Smooth muscle cell of trachea (primary cell): ENCODE data around the gene OR10A7. TPM values are rescaled to one million over a fixed set of nuclear protein-coding genes. Genes with fewer than 3 reads are reported as not detected.

ENCODE experiments used
- total RNA-seq: library from RNA; depleted of rRNA; stranded (reverse); fragments of >200 nt; gene quantifications from 2 replicates; pipeline ENCODE4 v1.2.1, GENCODE V29; 2014

Gene OR10A7
- total RNA-seq, result not detected in 2 replicates

GRCh38 chr12:55220725-55221124, at the start of gene OR10A7:
Gene OR10A7, plus strand, starts transcription at chr12:55221025. Its CDS starts 0 bp downstream, at chr12:55221025.

GRCh38 chr12:55244309-55244708, 23.5 kb downstream of the OR10A7 start, which contains the start of gene OR6C74:
Gene OR6C74, plus strand, starts transcription at chr12:55244609. Its CDS starts 2,679 bp downstream, at chr12:55247288.

Other genes starting within 250 kb of the OR10A7 start
- not detected in 2 replicates for gene TESPA1, start 236.3 kb upstream of the OR10A7 start, total RNA-seq
- gene NEUROD4, start 201.1 kb upstream of the OR10A7 start, total RNA-seq, result not detected in 2 replicates
- gene OR9K2, start 94.6 kb upstream of the OR10A7 start, total RNA-seq, result not detected in 2 replicates
- gene OR6C74, start 23.6 kb downstream of the OR10A7 start, total RNA-seq, result not detected in 2 replicates
- not detected in 2 replicates for gene OR6C6, start 75.5 kb downstream of the OR10A7 start, total RNA-seq
- gene OR6C1, start 93.3 kb downstream of the OR10A7 start, total RNA-seq, result not detected in 2 replicates
- gene OR6C3, start 109.7 kb downstream of the OR10A7 start, total RNA-seq, result not detected in 2 replicates
- not detected in 2 replicates for gene OR6C75, start 141.9 kb downstream of the OR10A7 start, total RNA-seq
- not detected in 2 replicates for gene OR6C65, start 179.5 kb downstream of the OR10A7 start, total RNA-seq
- gene OR6C76, start 205.2 kb downstream of the OR10A7 start, total RNA-seq, result not detected in 2 replicates
- gene OR6C2, start 223.1 kb downstream of the OR10A7 start, total RNA-seq, result not detected in 2 replicates
- not detected in 2 replicates for gene OR6C70, start 249.1 kb downstream of the OR10A7 start, total RNA-seq